SK-N-MC (cell line): ENCODE results near the gene PCDH15.

Source experiments
- EZH2 ChIP-seq: fragments of 200-600 bp; sonication (generic); IDR thresholded peaks from one replicate; pipeline ENCODE4 v1.6.1; 2017; ENCODE audit warnings: antibody characterized with exemption
- POLR2AphosphoS5 ChIP-seq: IDR thresholded peaks from 2 replicates; pipeline ENCODE4 v1.6.1; 2012; ENCODE audit warnings: mild to moderate bottlenecking, low read depth, low read length, borderline replicate concordance

- no peak for TF ChIP-seq EZH2
- no peak for TF ChIP-seq POLR2AphosphoS5
Observed at GRCh38 chr10:53836638-53837037, 964.4 kb downstream of the PCDH15 start.
